ENCODE results near the gene GPR45.

- TF ChIP-seq ZNF384 (IDR thresholded peaks at IDR 0.05; ENCODE audit: borderline replicate concordance, low read depth, low read length) (no peak), REST (IDR thresholded peaks at IDR 0.05; ENCODE audit: low read depth, low read length) (no peak), GATAD2B (conservative IDR thresholded peaks at IDR 0.05; ENCODE audit: low read depth) (no peak)
Measured at GRCh38 chr2:105249891-105250290, 8.3 kb downstream of the GPR45 start.

Measured in GM12878 (cell line).